Adipose tissue (tissue), 3 donors: ENCODE measurements around the gene PPP1R13B. TPM values are rescaled to one million over a fixed set of nuclear protein-coding genes. Genes with fewer than 3 reads are reported as not detected.

Experiments used
- H3K27ac ChIP-seq: one replicate; pipeline ENCODE4 v1.5.1; 2013; ENCODE audit warnings: low read depth, low read length
- WGBS, 3 donors: extraction: QIAGEN DNeasy Blood & Tissue Kit; methylation state at CpG; one replicate each; pipeline ENCODE4 v1.1.7; 2013; 5-methylcytosine and 5-hydroxymethylcytosine counted together
- polyA plus RNA-seq, 3 donors: library from polyadenylated mRNA; stranded (reverse); fragments of 200-250 nt; gene quantifications; one replicate each; pipeline ENCODE4 v1.2.3, GENCODE V29; 2013
- donor health status: healthy with polysubstance abuse.
- donor health status: Bipolar disorder and iron deficiency.
- donor health status: healthy.

PPP1R13B gene
- polyA plus RNA-seq, 3 donors: 9.7 to 12.7 (median 12.6) TPM

DNA sequence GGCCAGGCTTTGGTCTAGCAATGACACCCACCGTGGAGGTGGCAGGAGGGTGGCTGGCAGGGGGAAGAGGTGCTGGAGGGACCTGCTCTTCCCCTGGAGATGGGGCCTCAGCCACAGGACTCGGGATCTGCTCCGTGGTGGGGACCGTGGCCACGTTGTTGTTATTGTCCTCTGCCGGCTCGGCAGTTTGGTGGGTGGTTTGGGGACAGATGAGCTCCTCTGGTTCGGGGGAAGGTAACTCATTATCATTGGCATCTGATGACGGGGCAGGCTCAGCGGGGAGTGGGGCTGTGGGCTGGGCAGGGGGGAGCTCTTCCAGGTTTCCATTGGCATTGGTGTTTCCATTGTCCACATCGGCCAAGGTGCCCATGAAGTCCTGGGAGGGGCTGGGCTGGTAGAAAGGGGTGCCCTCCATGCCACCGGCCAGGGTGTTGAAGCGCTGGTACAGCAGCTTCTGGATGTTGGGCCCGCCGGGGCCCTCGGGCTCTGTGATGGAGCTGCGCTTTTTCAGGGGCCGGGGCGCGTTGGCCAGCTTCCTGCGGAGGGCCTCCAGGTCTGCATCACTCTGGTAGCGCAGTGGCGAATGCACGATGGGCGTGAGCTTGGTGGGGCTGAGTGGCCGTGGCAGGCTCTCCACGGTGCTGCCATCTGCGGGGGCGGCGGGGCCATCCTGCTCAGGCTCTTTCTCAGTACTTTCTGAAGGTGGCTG is 107.4 kb downstream of the PPP1R13B start:
- no peak overlapping the region for H3K27ac ChIP-seq
- WGBS, 3 donors: 92 to 96% (median 94%) methylated on average over 30 of the region's 30 CpGs

DNA sequence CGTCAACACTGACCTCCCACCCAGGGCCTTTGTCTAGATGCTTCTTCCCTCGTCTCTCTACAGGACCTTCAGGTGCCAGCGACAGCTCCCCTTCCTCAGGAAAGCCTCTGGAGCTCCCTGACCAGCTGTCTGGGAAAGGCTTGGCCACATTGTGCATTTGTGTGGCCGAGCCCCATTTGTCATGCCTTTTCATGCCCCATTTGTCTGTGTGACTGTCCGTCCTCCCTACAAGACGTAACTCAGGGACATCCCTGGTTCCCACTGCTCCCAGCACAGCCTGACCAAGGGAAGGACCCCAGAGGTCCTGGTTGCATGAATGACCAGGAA is 107.9 kb downstream of the PPP1R13B start:
- H3K27ac ChIP-seq: no peak overlapping the region
- WGBS, 3 donors: 84 to 92% (median 91%) methylated on average over 6 of the region's 6 CpGs

DNA sequence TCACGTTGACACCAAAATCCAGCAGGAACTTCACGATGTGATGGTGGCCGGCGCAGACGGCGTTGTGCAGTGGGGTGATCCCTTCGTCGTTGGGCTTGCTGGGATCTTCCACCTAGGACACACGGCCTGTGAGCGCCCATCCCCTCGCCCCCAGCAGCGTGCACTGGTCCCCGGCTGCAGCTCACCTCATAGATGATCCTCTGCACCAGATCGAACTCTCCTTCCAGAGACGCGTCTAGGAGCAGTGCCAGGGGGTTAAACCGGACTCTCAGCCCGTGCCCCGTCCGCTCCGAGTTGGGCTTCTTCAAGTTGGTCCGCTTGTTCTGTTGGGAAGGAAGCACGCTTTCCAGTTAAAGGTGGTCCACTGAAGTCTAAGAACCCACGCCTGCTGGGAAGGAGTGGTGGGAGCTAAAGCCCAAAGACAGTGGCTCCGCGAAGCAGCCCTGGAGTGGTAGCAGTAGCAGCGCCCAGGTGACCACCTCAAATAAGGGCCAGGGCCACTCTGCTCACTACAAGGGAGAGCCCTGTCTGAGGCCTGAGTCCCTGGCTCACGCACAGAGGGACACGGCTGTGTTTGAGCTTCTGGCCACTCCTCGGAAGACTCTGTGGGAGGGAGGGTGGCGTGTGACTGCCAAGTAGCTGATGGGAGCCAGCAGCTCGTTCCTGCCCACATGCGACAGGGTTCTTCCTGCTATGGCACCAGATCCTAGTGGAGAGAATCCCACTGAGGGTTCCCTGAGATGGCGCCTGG is 108.5 kb downstream of the PPP1R13B start:
- H3K27ac ChIP-seq: no peak overlapping the region
- WGBS, 3 donors: 89 to 91% (median 90%) methylated on average over 34 of the region's 34 CpGs

DNA sequence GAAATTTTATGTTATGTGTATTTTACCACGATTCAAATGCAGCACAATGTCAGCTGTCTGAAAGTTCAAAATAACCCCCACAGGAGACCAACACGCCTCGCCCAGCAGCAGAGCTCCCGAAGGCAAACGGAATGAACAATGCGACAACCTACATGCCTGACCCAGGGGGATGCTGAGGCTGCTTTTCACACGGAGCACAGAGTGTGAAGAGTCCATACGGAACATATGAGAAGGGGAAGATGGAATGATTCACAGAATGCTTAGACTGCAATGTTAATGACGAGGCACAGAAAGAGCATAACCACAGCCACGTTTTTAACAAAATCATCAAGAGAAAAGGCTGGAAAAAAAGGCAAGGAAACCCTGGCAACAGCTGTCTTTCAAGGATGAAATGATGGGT is 109.2 kb downstream of the PPP1R13B start:
- no peak overlapping the region for H3K27ac ChIP-seq

DNA sequence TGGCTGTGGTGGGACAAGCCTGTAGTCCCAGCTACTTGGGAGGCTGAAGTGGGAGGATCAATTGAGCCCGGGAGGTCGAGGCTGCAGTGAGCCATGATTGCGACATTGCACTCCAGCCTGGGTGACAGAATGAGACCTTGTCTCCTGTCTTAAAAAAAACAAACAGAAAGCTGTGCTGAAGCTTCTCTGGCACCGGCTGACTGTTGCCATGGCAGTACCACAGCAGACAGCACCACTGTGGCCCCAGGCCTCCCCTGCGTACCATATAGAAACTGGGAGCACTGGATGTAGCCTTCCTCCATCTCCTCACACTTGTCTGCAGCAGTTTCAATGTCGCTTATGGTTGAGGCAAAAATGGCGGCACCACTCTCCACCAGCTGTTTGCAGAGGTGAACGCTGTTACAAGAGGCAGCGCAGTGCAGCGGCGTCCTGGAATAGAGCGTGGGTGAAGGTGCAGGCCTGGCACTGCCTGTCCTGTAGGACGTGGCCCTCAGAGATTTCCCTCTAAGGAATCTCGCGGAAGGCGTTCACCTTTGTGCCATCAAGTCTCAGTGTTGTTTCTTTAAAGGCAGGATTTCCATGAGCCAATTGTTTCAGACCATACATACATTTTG is 109.8 kb downstream of the PPP1R13B start:
- no peak overlapping the region for H3K27ac ChIP-seq
- WGBS, 3 donors: 90 to 93% (median 92%) methylated on average over 16 of the region's 16 CpGs

More for the DNA sequence above, 109.2 kb downstream of the PPP1R13B start:
- WGBS, 3 donors: 82 to 87% (median 84%) methylated on average over 10 of the region's 10 CpGs

DNA sequence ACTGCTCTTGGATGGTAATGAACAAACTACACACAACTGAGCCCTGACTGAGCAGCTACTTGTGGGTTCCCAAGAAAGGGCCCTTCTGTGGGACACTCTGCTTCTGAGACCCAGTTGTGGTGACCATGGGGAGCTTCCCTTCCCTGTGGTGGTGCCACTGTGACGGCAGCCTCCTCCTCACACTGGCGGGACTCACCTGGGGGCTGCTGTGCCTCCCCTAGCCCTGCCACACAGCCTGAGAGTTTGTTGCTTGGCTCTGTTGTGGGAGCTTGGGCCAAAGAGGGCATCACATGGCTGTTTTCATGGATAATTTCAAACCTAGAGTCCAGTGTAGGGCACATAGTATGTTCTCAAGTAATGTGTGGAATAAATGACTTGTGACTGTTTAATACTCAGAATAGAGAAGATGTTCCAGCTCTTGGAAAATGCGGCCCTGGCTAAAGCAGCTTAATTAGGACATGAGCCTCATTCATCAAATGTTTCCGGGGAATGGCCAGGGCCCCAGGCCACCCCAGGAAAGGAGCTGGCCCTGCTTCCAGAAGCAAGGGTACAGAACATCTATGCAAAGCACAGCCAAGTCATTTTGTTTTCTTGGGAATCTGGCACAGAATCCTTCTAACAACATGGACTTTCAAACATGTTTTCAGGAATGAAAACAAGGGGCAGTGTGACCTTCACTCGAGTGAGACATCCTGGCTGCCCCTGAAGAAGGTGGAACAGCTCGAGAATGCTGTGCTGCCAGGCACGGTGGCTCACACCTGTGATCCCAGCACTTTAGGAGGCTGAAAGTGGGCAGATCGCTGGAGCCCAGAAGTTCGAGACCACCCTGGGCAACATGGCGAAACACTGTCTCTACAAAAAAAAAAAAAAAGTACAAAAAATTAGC is 110.6 kb downstream of the PPP1R13B start:
- 76 to 80% (median 77%) methylated on average over 10 of the region's 10 CpGs for WGBS, 3 donors
- no peak overlapping the region for H3K27ac ChIP-seq

DNA sequence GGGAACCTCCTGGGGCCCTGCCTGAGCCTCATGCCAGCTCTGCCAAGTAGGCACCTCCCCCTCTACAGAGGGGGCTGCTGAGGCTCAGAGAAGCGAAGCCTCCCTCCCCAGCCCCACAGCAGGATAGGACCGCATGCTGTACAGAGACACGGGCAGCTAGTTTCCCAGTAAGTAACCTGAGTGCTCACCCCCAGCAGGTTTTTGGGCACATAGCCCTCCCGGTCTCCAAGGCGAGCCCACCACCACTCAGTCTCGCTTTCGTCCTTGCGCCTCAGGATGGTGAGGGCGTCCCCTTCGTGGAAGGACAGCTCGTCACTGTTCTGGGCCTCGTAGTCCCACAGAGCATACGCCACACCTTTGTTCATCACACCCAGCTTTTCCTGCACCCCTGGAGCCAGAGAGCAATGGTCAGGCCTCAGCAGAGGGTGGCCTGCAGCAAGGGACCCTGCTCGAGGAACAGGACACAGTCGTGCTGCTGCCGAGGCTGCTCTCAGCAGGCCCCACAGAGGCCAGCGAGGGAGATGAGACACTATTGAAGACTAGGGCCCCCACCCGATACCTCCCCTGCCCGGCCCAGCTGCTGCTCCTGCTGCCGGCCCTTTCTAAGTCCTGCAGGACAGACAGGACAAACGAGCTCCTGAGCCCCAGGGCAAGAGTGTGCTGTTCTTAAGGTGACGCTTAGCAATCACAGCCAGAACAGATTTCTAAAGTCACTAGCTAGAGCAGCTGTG is 111.4 kb downstream of the PPP1R13B start:
- 85 to 88% (median 85%) methylated on average over 22 of the region's 22 CpGs for WGBS, 3 donors
- no peak overlapping the region for H3K27ac ChIP-seq

DNA sequence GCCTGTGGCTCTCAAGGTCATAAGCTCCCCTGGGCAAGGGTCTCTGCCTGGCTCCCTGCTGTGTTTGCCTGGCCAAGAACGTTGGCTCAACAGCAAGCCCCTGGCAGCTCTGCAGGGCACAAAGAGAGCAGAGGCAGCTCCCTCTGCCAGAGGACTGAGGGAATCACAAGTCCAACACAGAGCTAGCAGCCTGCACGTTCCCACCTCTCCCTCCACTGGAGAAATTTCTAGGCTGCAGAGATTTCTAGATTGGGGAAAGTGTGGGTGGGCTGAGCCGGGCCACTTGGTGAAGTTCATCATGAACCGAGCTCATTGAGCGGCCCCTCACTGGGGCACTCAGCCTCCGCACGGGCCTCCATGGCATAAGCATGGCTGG is 111.9 kb downstream of the PPP1R13B start:
- 61 to 64% (median 63%) methylated on average over 7 of the region's 7 CpGs for WGBS, 3 donors

DNA sequence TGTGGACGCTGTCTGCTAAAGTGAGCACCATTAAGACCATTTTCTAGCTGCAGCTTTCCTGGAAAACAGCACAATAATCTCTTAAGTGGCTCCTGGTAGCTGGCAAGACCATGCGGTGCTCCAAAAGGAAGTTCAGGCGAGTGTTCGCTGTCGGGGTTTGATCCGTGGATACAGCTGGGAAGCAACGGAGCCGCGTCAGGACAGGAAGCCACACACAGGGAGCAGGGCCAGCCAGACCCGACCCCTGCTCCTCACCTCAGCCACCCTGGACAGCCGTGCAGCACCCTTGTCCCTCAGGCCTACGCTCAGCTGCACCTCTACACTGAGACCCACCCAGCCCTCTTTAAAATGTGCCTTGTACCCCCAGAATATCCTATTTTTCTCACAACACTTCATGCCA is 112.4 kb downstream of the PPP1R13B start:
- WGBS, 3 donors: 65 to 73% (median 72%) methylated on average over 12 of the region's 12 CpGs
- H3K27ac ChIP-seq: no peak overlapping the region

More for the DNA sequence above, 111.9 kb downstream of the PPP1R13B start:
- no peak overlapping the region for H3K27ac ChIP-seq

DNA sequence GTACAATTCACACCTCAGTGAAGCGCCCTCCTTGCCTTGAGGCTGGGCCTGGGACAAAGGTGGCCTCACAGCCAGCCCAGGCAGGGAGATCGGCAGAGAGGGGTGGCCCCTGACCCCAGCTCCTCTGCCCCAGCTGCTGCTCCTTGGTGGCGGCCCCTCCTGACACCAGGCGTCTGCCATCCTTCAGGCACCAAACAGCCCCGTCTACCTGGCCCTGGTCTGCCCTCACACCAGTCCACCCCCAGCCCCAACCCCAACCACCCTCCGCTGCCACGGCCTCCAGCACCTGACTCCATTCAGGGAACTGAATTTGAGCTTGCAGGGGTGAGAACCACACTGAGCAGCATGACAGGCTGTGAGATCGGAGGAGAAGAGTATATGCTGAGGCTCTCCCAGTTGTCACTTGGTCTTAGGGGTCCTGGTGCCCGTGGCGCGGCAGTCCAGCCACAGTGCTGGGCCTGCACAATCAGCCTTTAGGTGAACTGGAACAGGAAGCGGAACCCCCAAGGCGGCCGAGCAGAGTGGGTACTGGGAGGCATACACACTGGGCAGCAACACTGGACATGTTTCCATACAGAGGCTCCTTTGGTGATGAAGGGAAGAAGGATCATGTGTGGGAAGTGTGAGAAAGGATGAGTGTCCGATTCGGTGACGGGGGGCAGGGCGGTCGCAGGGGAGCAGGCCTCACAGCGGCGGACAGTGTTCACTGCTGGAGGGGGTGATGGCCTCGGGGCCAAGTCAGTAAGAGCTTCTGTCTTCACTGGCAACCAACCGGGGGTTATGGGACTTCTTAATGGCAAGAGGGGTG is 113.1 kb downstream of the PPP1R13B start:
- WGBS, 3 donors: 90 to 92% (median 91%) methylated on average over 23 of the region's 23 CpGs
- H3K27ac ChIP-seq: no peak overlapping the region

DNA sequence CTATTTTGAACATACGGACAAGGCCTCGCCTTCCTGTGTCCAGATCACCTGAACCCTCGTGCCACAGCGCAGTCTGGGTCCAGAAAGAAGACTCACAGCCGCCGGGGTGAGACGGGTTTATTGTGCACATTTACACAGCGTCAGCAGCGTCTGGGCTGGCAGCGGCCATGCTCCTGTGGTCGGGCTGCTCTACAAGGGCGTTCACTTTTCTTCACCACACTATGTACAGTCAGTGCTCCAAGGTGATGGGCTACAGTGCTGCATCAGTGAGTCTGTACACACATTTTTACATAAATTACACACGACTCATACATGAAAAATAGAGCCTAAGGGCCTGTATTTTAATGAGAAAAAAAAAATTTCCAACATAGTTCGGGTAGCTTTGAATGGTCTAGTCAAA is 113.7 kb downstream of the PPP1R13B start:
- 90 to 94% (median 91%) methylated on average over 14 of the region's 14 CpGs for WGBS, 3 donors
- no peak overlapping the region for H3K27ac ChIP-seq

DNA sequence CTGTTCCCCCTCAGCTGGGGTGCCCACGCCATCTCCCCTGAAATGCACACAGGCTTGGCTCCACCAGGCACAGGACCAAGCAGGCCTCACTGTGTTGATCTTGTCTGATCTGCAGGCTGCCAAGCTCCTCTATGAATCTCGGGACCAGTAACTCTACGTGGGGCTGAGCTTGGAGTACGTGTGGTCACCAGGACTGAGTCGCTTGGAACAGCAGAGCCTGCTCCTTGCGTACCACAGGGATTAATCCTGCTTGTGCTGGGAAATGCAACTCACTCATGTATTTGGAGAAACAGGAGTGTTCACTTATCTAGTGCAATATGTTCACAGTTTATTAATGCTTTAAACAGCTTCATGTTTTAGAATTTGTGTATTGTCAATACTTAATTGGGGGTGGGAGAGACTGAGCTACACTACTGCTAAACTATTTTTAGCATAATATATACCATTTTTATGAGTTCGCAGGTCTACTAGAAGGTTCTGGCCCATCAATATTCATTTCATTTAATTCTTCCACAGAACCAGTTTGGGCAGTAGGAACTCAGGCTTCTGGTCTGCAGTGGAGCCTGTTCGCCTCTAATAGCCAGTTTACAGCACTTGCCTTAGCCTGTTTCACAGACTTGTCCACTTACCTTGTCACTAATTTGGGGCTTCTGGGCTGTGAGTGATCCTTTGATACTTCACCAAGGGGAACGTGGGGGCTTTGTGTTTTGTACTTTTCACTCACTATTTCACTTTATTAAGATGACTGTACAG is 114.3 kb downstream of the PPP1R13B start:
- WGBS, 3 donors: 84 to 91% (median 86%) methylated on average over 9 of the region's 9 CpGs
- no peak overlapping the region for H3K27ac ChIP-seq

DNA sequence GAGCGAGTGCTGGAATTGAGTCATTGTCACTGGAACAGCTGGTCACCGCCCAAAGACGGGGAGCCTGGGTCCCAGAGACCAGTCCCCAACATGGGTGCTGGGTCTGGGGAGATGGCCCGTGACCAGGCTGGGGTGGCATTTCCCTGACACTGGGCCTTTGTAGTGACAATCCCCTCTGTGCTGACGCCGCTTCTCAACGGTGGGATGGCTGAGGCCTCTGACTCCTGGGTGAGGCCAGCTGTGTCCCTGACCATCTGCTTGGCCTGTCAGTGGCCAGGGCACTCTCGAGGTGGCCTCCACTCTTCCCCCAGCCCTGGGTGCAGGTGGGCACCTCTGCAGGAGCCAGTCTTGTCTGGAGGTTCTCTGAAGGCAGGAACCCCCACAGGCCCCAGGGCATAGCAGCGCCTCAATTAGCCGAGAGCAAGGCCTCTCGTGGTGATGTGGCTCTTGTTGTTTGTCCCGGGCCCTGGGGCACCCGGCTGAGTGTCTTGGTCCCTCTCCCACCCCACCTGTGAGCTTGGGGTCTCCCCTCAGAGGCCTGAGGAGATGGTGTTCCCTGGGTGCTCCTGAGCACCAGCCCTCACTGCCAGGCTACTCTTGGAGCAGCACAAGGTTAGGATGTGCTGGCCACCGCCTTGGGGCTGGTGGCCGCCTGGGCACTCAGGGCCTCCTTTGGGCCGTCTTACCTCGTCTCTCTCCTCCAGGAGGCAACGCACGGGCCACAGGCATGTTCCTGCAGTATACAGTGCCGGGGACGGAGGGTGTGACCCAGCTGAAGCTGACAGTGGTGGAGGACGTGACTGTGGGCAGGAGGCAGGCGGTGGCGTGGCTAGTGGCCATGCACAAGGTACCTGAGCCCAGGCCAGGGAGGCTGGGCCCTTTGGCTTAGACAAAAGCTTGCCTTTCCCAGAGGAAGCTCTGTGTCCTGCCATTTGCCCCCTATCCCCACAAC is 115.2 kb downstream of the PPP1R13B start:
- no peak overlapping the region for H3K27ac ChIP-seq
- WGBS, 3 donors: 92 to 96% (median 92%) methylated on average over 24 of the region's 24 CpGs

DNA sequence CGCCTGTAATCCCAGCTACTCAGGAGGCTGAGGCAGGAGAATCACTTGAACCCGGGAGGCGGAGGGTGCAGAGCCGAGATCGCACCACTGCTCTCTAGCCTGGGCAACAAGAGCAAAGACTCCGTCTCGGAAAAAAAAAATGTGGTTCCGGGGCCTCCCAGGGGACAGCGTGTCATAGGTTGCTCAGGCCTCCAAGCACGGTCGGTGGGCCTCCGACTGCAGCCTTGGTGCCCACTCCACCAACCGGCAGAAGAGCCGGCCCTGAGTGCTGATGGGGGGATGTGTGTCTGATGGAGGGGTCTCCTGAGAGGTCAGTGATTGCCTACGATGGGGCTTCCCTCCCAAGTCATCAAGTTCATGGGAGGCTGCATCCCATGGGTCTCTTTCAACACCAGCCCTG is 115.9 kb downstream of the PPP1R13B start:
- 84 to 94% (median 91%) methylated on average over 15 of the region's 15 CpGs for WGBS, 3 donors
- no peak overlapping the region for H3K27ac ChIP-seq

DNA sequence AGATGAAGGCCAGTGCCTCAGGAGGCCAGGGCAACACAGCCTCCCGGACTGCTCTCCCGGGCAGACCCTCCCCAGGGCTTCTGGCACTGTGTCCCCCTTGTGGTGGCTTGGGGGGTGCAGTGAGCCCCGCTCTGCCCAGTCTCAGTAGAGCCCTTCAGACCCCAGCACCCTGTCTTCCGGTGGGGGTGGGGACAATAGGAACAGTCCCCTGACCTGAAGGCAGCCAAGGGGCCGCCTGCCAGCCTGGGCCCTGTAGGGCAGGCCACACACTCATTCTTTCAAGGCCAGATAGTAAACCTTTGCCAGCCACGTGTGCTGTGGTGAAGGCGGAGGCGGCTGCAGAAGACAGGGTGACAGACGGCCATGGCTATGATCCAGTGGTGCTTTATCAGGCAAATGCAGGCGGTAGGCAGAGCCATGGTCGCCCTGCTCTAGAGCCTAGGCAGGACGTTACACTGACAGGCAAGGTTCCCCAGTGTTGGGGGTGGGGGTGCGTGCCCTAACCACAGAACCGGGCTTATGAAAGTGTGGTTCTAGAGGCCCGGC is 116.8 kb downstream of the PPP1R13B start:
- 33 to 71% (median 70%) methylated on average over 14 to 15 of the region's 15 CpGs for WGBS, 3 donors
- no peak overlapping the region for H3K27ac ChIP-seq
